Activated naive CD8-positive, alpha-beta T cell (primary cell): ENCODE results near the gene MDM1.
A peak's percentile ranks its signal among the peaks of the same experiment; 100 is the strongest.

ENCODE experiments used
- H3K27ac Mint-ChIP-seq: one replicate; pipeline ENCODE4 v1.8.0; 2021; ENCODE audit warnings: mixed read lengths
- H3K27me3 Mint-ChIP-seq: one replicate; pipeline ENCODE4 v1.8.0; 2021; ENCODE audit warnings: mixed read lengths
- H3K36me3 Mint-ChIP-seq: one replicate; pipeline ENCODE4 v1.8.0; 2021; ENCODE audit warnings: mixed read lengths
- H3K4me1 Mint-ChIP-seq: one replicate; pipeline ENCODE4 v1.8.0; 2021; ENCODE audit warnings: low read depth, mixed read lengths
- H3K4me3 Mint-ChIP-seq: one replicate; pipeline ENCODE4 v1.8.0; 2021; ENCODE audit warnings: mild to moderate bottlenecking, mixed read lengths
- H3K9me3 Mint-ChIP-seq: one replicate; pipeline ENCODE4 v1.8.0; 2021; ENCODE audit warnings: low read depth, mixed read lengths

The MDM1 gene

DNA sequence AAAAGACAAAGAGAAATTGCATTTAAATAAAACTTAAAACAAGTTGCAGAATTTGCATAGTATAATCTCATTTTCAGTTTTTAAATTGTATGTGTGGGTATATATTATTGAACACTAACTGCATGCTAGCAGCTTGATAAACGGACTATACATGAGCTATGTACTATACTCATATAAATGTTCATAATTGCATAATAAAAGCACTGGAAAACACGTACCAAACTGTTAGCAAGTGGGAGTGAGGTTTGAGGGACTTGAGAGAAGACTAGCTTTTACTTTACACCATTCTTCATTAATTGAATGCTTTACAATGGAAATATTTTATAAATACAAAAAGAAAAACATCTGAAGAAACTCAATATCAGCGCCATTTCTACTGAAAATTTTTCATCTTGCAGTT lies 32.2 kb upstream of the MDM1 start:
- Mint-ChIP-seq H3K9me3 (no peaks in the 10 kb centered on the region), H3K4me1 (peaks cover 64% of the 10 kb centered on the region)

DNA sequence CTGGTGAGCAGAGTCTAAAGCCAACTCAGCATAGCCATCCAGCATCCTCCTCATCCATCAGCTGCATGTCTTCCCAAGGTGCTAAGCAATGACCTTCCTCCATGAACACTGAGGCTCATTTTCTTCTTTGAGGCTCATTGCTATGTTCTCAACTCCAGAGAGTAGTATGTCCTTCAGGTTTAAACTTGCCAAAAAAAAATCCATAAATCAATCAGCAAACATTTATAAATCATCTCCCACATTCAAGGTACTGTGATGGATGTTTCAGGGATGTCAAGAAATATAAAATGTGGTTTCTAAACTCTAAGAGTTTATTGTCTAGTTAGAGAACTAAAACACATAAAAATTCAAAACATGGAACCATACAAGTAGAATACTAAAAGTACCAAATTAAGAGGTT lies 29.8 kb upstream of the MDM1 start:
- Mint-ChIP-seq H3K4me1 (peaks cover 51% of the 10 kb centered on the region), H3K9me3 (no peaks in the 10 kb centered on the region), H3K27me3 (no peaks in the 10 kb centered on the region), H3K36me3 (no peaks in the 10 kb centered on the region), H3K4me3 (no peak overlapping the region), H3K27ac (no peak overlapping the region)

More for the DNA sequence above, 32.2 kb upstream of the MDM1 start:
- Mint-ChIP-seq H3K36me3 (no peaks in the 10 kb centered on the region), H3K4me3 (peak overlapping the region; percentile 83), H3K27ac (peak overlapping the region; percentile 96), H3K27me3 (no peaks in the 10 kb centered on the region)

DNA sequence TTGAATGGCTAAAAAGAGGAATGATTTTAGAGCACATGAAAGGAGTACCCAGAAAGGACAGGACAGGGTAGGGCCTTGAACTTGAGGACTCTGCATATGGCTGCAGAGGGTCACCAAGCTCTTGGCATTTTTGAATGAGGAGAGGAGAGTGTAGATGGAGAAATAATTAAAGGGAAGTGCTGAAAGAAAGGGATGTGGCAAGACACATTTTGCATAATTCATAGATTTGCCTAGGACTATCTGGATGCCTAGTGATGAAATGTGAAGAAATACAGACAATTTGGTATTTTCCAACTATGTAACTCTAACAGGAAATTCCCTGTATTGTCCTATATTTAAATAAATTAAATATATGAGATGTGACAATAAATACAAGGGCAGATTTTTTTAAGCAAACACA lies 27.5 kb upstream of the MDM1 start:
- H3K27me3 Mint-ChIP-seq, result no peaks in the 10 kb centered on the region
- no peak overlapping the region for H3K4me3 Mint-ChIP-seq
- H3K27ac Mint-ChIP-seq, result no peak overlapping the region
- H3K4me1 Mint-ChIP-seq, result peaks cover 32% of the 10 kb centered on the region
- no peaks in the 10 kb centered on the region for H3K9me3 Mint-ChIP-seq
- H3K36me3 Mint-ChIP-seq, result no peaks in the 10 kb centered on the region

DNA sequence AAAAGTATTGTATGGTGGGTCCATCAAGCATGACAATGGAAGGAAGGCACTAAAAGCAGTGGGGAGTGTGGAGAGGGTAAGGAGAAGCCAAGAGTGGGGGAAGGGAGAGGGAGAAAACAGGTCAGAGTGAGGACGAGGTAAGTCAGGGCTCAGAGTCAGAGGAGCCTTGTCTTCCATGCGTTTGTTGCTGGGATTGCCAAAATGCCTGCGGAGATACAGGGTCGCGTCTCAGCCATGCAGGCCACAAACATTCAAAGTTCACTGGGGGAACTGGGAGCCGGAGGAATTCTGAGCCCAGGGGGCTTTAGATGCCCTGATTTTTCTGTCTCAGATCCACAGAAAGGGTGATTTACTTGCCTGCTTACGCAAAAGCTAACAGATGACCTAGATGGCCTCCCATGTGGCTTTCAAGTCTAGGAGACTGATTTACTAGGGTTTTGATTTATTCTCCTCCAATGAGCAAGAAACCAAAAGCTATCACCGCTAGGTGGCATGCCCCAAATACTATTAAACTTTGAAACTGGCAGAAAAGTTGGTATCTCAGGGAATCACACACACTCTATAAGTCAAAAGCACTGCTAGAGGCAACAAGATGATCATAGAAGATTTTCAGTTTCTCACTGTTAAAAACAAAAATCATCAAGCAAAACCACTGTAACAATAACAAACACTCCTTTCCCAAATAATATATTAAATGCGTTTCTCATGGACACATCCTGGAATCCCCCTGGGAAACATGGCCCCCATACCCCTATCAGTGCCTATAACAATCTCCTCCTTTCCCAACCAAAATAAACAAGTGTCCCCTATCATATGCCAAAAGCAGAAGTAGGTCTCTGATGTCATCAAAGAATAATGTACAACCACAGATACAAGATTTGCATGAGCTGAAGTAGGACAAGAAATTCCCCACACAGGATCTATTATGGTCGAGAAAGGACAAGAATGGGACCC lies 26.6 kb upstream of the MDM1 start:
- Mint-ChIP-seq H3K36me3 (no peaks in the 10 kb centered on the region), H3K9me3 (no peaks in the 10 kb centered on the region), H3K4me3 (no peak overlapping the region), H3K27ac (peak overlapping the region; percentile 73), H3K27me3 (no peaks in the 10 kb centered on the region), H3K4me1 (peaks cover 24% of the 10 kb centered on the region)

DNA sequence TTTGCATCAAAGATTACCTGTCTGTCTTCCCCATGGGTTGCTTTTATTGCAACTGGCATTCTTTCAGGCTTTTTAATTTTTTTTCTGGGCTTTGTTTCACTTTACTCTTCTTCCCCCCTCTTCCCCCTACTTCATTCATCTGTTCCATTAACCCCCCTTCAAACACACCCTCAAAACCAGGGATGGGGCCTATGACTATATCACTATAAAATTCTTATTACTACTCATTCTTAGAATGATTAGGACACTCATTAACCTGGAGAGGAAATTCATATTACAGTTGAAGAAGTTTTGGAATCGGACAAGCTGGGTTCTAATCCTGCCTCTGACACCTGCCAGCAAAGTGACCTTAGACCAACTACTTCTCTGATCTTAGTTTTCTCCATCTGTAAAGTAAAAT lies 24.8 kb upstream of the MDM1 start:
- peaks cover 10% of the 10 kb centered on the region for H3K4me1 Mint-ChIP-seq
- no peaks in the 10 kb centered on the region for H3K9me3 Mint-ChIP-seq
- no peaks in the 10 kb centered on the region for H3K36me3 Mint-ChIP-seq
- no peaks in the 10 kb centered on the region for H3K27me3 Mint-ChIP-seq
- no peak overlapping the region for H3K4me3 Mint-ChIP-seq
- no peak overlapping the region for H3K27ac Mint-ChIP-seq

DNA sequence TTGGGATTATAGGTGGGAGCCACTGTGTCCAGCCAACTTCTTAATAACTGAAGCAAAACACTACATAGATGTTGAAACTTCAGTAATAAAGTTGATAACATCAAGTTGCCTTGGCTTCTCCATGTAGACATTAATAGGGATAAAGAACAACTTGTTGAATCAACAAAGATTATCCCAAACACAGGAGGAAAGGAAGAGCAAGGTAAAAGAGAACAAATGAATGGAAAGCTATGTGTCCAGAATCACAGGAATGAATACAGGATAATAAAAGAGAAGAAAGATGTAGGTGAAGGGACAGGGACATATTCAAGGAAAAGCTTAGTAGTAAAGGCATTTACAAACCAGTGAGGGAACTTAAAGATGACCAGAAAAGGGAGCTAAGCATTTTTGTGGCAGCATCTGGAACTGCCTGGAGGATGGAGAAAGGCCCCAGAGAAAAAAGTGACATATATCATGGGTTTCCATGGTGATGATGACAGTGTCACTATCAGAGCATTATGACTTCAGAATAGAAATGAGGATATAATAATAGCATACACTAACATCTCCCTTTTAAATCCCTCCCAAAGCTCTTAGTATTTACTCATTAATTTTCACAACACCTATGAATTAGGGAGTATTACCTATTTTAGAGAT lies 24.0 kb upstream of the MDM1 start:
- H3K27ac Mint-ChIP-seq, result no peak overlapping the region
- peaks cover 10% of the 10 kb centered on the region for H3K4me1 Mint-ChIP-seq
- no peaks in the 10 kb centered on the region for H3K36me3 Mint-ChIP-seq
- H3K27me3 Mint-ChIP-seq, result no peaks in the 10 kb centered on the region
- H3K9me3 Mint-ChIP-seq, result no peaks in the 10 kb centered on the region
- H3K4me3 Mint-ChIP-seq, result no peak overlapping the region

DNA sequence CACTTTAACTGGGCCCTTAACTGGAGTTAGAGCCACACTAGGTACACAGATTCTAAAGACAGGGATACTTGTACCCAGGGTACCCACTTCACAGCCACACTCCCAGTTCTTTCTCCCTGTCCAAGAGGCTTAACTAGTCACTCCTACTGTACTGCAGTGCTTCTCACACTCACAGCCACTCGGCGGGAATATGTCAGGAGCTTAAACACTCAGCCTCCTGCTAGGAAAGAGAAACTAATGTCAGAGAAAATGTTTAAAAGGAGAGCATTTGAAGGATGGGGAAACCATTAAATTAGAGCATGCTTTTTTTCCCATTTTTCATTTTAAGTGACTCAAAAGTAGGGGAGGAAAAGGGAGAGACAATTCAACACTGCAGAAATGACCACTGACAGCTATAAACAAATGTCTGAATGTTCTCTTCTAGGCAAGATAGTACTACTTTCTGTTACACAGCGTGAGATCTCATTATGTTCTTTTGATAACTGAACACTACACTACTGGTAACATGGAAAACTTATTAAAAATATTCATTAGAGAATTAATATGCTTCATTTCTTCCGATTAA lies 22.9 kb upstream of the MDM1 start:
- no peaks in the 10 kb centered on the region for H3K27me3 Mint-ChIP-seq
- H3K36me3 Mint-ChIP-seq, result no peaks in the 10 kb centered on the region
- H3K9me3 Mint-ChIP-seq, result no peaks in the 10 kb centered on the region
- H3K27ac Mint-ChIP-seq, result no peak overlapping the region
- no peak overlapping the region for H3K4me3 Mint-ChIP-seq
- H3K4me1 Mint-ChIP-seq, result peaks cover 9% of the 10 kb centered on the region

DNA sequence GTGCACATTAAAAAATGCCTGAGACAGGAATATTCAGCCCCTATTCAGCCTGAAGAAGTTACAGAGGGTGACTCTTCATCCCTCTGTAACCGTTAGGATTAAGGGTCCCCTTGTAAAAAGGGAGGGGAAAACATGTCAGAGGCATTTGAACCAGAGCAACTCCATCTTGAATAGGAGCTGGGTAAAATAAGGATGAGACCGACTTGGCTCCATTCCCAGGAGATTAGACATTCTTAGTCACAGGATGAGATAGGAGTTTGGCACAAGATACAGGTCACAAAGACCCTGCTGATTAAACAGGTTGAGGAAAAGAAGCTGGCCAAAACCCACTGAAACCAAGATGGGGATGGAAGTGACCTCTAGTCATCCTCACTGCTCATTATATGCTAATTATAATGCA lies 19.9 kb upstream of the MDM1 start:
- Mint-ChIP-seq H3K27ac (no peak overlapping the region), H3K36me3 (no peaks in the 10 kb centered on the region), H3K4me3 (no peak overlapping the region), H3K9me3 (no peaks in the 10 kb centered on the region), H3K4me1 (no peaks in the 10 kb centered on the region), H3K27me3 (no peaks in the 10 kb centered on the region)

DNA sequence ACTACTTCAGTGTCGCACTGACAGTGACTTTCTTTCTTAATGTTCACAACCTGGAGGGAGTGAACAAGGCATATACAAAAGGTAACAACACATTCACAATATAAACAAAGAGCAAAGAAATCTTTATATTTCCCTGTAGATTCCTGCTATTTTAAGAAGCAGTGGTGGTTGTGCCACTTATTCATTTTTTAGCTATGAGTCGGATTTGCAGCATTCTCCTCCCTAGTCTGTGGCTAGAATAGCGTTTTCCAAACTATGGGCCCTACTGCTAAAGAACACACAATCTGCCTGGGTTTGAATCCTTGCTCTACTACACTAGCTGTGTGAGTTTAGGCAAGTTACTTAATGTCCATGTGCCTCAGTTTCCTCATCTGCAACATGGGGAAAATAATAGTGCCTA lies 18.6 kb upstream of the MDM1 start:
- no peak overlapping the region for H3K4me3 Mint-ChIP-seq

DNA sequence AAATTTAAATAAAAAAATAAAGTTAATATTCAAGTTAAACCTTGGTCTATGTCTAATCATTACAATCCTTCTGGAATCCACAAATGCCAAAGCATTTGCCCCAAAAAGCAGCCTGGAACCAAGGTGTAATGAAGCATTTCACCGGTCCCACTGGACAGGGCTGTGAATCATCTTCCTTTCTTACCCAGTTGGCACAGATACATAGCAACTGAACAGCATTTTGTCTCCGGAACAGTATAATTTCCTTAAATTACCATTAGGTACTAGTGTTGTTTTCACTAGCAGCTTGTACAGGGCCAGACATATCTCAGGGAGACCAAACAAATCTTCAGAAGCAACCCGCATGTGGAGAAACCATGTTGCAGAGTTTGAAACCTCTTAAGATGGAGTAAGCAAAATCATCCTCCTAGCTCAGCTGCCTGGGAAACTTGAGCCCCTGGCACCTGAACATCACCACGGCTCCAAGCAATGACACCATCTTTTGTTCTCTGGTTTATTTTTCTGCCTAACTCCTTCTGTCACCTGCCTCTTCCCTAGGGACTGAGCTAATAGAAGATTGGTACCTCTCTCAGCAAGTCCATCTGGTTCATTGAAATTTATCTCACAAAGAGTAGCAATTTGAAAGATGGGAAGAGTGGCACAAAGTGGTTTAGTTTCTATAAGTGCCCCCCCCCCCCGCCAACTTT lies 17.9 kb upstream of the MDM1 start:
- H3K4me3 Mint-ChIP-seq, result no peak overlapping the region
- H3K27me3 Mint-ChIP-seq, result no peaks in the 10 kb centered on the region
- H3K27ac Mint-ChIP-seq, result no peak overlapping the region

More for the DNA sequence above, 18.6 kb upstream of the MDM1 start:
- Mint-ChIP-seq H3K27ac (no peak overlapping the region), H3K36me3 (peaks cover under 1% of the 10 kb centered on the region), H3K4me1 (peaks cover 6% of the 10 kb centered on the region), H3K27me3 (no peaks in the 10 kb centered on the region), H3K9me3 (no peaks in the 10 kb centered on the region)

DNA sequence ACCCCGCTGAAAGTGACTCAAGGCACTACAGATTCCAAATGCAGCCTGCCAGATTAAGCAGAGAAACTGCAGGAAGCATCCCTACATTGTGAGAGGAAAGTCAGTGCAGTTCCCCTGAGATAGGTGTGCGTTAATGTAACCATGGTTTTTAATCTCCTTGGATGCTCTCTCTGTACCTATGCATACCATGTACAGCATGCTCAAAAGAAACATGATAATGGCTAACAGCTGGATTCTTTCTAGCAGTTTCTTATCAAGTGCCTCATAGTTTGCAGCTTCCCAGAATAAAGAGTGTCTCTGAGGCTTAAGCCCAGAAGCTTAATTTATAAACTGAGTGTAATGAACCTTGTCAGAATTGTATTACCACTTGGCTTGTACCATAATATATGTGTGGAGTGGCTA lies 17.1 kb upstream of the MDM1 start:
- Mint-ChIP-seq H3K4me1 (peaks cover 8% of the 10 kb centered on the region), H3K9me3 (no peaks in the 10 kb centered on the region), H3K36me3 (peaks cover 2% of the 10 kb centered on the region), H3K4me3 (no peak overlapping the region), H3K27ac (no peak overlapping the region), H3K27me3 (no peaks in the 10 kb centered on the region)

More for the DNA sequence above, 17.9 kb upstream of the MDM1 start:
- Mint-ChIP-seq H3K4me1 (peaks cover 8% of the 10 kb centered on the region), H3K36me3 (peaks cover 2% of the 10 kb centered on the region), H3K9me3 (no peaks in the 10 kb centered on the region)

DNA sequence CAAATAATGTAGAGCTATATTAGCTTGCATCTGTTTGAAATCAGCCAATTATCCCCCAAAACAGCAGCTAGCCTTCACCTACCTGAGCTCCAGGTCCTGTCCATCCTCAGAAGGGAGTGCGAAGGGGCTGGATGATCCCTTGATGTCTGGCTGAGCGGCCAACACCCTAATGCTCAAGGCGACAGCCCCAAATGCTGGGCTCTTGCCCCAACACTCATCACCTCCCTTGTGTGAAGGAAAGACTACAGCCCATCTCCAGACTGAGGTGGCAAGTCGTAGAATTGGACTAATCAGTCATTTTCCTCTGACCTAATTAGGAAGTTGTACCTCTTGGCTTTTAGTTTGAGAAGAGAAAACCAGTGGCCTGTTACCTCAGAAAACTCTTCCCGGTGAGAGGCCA lies 16.3 kb upstream of the MDM1 start:
- Mint-ChIP-seq H3K27ac (no peak overlapping the region), H3K36me3 (peaks cover 2% of the 10 kb centered on the region), H3K27me3 (no peaks in the 10 kb centered on the region), H3K4me1 (peaks cover 8% of the 10 kb centered on the region), H3K9me3 (no peaks in the 10 kb centered on the region), H3K4me3 (no peak overlapping the region)

DNA sequence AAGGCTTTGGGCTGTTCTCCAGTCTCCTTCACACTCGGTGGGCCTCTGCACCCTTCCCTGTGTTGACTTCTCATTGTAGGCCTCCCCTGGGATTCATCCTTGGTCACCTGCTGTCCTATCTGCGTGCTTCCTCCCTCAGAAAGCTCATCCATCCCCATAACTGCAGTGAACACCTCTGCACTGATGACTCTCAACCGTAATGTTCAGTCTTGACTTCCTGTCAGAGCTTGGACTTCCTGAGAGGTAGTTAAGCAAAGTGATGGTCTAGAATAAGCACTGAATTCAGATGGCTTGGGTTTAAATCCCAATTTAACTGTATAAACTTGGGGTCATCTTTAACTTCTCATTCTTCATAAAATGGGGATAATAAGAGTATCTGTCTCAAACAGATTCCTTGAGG lies 13.6 kb upstream of the MDM1 start:
- no peaks in the 10 kb centered on the region for H3K27me3 Mint-ChIP-seq
- H3K4me3 Mint-ChIP-seq, result no peak overlapping the region
- peaks cover 2% of the 10 kb centered on the region for H3K36me3 Mint-ChIP-seq
- H3K27ac Mint-ChIP-seq, result no peak overlapping the region
- peaks cover 8% of the 10 kb centered on the region for H3K4me1 Mint-ChIP-seq
- no peaks in the 10 kb centered on the region for H3K9me3 Mint-ChIP-seq

DNA sequence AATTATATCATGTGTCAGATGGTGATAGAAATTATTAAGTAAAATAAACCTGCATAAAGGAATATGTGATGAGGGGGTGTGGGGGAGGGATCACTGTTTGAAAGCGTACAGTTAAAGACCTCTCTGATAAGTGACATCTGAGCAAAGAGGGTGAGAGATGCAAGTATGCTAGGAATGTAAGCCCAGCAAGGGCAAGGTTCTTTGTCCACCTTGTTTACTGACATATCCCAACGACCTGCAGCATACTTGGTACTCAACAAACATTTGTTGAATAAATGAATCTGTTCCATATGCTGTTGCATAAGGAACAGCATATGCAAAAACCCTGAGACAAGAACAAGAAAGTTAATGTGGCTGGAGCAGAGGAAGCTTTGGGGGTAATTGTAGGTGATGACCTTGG lies 12.0 kb upstream of the MDM1 start:
- Mint-ChIP-seq H3K9me3 (no peaks in the 10 kb centered on the region), H3K27ac (no peak overlapping the region), H3K4me3 (no peak overlapping the region), H3K36me3 (peaks cover 2% of the 10 kb centered on the region), H3K27me3 (no peaks in the 10 kb centered on the region), H3K4me1 (peaks cover 8% of the 10 kb centered on the region)

DNA sequence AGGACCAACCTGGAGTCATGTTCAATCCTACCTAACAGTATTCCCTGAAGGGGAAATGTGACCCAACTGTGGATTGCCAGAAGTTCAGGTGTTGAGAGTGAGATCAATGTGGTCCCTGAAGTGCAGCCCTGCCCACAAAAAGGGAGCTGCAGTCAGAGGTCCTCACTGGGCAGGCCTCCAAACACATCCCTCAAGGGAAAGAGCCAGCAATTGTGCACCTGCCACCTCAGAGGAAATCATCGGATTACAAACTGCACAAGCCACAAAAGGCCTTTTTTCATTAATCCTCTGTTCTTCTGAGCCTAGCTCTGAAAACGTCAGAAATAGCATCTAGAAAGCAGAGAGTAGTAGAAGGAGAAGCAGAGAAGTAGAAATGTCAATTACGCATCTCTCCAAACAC lies 10.8 kb upstream of the MDM1 start:
- peaks cover 8% of the 10 kb centered on the region for H3K4me1 Mint-ChIP-seq

More for the DNA sequence above, 10.8 kb upstream of the MDM1 start:
- no peak overlapping the region for H3K27ac Mint-ChIP-seq
- no peaks in the 10 kb centered on the region for H3K27me3 Mint-ChIP-seq
- H3K4me3 Mint-ChIP-seq, result no peak overlapping the region
- H3K36me3 Mint-ChIP-seq, result peaks cover 2% of the 10 kb centered on the region
- no peaks in the 10 kb centered on the region for H3K9me3 Mint-ChIP-seq
